BE2C (cell line): ENCODE data around the gene TRIM64. TPM values are rescaled to one million over a fixed set of nuclear protein-coding genes. Genes with fewer than 3 reads are reported as not detected.
"Not testable (repeated sequence)": the region's sequence is repeated elsewhere in the genome, so short reads cannot be mapped to it uniquely, and the experiment has no call there.

Experiments used
- DNase-seq: peaks from one replicate; pipeline ENCODE4 v3.0.0-alpha.2; 2020
- H3K27me3 ChIP-seq: fragments of 250-450 bp; sonication (Bioruptor Pico); 2 replicates; pipeline ENCODE4 v1.5.1; 2020; ENCODE audit warnings: mild to moderate bottlenecking
- H3K36me3 ChIP-seq: fragments of 250-450 bp; sonication (Bioruptor Pico); 2 replicates; pipeline ENCODE4 v1.5.1; 2020; ENCODE audit warnings: mild to moderate bottlenecking
- H3K4me1 ChIP-seq: fragments of 250-450 bp; sonication (Bioruptor Pico); 2 replicates; pipeline ENCODE4 v1.5.1; 2020
- H3K4me3 ChIP-seq: 2 replicates; pipeline ENCODE4 v1.5.1; 2011; ENCODE audit warnings: low read depth, low read length
- H3K9me3 ChIP-seq: fragments of 250-450 bp; sonication (Bioruptor Pico); 2 replicates; pipeline ENCODE4 v1.5.1; 2020
- CTCF ChIP-seq: IDR thresholded peaks from 2 replicates; pipeline ENCODE4 v1.5.1; 2012; ENCODE audit warnings: mild to moderate bottlenecking, low read depth, low read length
- polyA plus RNA-seq: library from polyadenylated mRNA; unstranded; fragments of >200 nt; gene quantifications from one replicate; pipeline ENCODE4 v1.2.1, GENCODE V29; 2012; ENCODE audit warnings: low read depth, missing spikeins; ENCODE audit not compliant: insufficient read length, insufficient read depth

Gene TRIM64
- polyA plus RNA-seq, result not detected

- H3K27me3 ChIP-seq, H3K4me1 ChIP-seq, DNase-seq, H3K9me3 ChIP-seq, H3K4me3 ChIP-seq, H3K36me3 ChIP-seq: not testable (repeated sequence)
Observed at GRCh38 chr11:89965737-89966136, at the start of gene TRIM64. Gene TRIM64 (plus strand): TSS chr11:89966037. CDS start chr11:89968504, 2,467 bp downstream.

- Histone ChIP-seq H3K9me3 (no peaks in the 10 kb centered on the region), H3K27me3 (no peaks in the 10 kb centered on the region), H3K36me3 (no peaks in the 10 kb centered on the region), H3K4me3 (no peak within 1 kb of the TSS), H3K4me1 (no peaks in the 10 kb centered on the region)
- DNase-seq, result no peak
- no peak for TF ChIP-seq CTCF
Observed at GRCh38 chr11:89922195-89922660, 43.6 kb upstream of the TRIM64 start, which contains the start of gene TRIM49D1. Gene TRIM49D1 (minus strand): TSS chr11:89922245. CDS start chr11:89917710, 4,535 bp downstream.

- H3K4me1 ChIP-seq, DNase-seq, H3K4me3 ChIP-seq: not testable (repeated sequence)
Observed at GRCh38 chr11:89923764-89924163, 42.1 kb upstream of the TRIM64 start, which contains the start of gene TRIM49D2. Gene TRIM49D2 (plus strand): TSS chr11:89924064. CDS start chr11:89926762, 2,698 bp downstream.

GRCh38 chr11:89960833-89961232 is 5.0 kb upstream of the TRIM64 start:
- DNase-seq, H3K36me3 ChIP-seq, H3K9me3 ChIP-seq, H3K4me1 ChIP-seq, H3K27me3 ChIP-seq, H3K4me3 ChIP-seq: not testable (repeated sequence)

More at GRCh38 chr11:89923764-89924163, 42.1 kb upstream of the TRIM64 start, which contains the start of gene TRIM49D2:
- not testable (repeated sequence) for H3K36me3 ChIP-seq, H3K27me3 ChIP-seq, H3K9me3 ChIP-seq
